ENCODE results near the gene ATXN10.

DNA sequence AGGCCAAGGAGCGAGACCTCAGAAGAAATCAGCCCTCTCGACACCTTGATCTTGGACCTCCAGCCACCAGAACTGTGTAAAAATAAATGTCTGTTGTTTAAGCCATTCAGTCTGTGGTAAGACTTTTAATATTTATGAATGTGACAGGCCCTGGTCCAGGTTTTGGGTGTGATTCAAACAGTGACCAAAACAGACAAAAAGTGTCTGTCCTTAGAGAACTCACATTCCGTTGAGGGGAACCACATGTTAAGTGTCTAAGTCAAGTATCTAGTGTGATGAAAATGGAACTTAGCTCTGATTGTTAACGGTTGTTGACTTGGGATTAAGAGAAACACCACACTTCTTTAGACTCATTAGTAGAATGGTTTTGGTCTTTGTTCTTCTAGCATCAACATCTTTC lies 22.2 kb downstream of the ATXN10 start:
- TF ChIP-seq EZH2 (IDR thresholded peaks at IDR 0.05; ENCODE audit: low read depth, unreplicated experiment): no peak
- TF ChIP-seq, protein P1, sequence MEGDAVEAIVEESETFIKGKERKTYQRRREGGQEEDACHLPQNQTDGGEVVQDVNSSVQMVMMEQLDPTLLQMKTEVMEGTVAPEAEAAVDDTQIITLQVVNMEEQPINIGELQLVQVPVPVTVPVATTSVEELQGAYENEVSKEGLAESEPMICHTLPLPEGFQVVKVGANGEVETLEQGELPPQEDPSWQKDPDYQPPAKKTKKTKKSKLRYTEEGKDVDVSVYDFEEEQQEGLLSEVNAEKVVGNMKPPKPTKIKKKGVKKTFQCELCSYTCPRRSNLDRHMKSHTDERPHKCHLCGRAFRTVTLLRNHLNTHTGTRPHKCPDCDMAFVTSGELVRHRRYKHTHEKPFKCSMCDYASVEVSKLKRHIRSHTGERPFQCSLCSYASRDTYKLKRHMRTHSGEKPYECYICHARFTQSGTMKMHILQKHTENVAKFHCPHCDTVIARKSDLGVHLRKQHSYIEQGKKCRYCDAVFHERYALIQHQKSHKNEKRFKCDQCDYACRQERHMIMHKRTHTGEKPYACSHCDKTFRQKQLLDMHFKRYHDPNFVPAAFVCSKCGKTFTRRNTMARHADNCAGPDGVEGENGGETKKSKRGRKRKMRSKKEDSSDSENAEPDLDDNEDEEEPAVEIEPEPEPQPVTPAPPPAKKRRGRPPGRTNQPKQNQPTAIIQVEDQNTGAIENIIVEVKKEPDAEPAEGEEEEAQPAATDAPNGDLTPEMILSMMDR (conservative IDR thresholded peaks at IDR 0.05; ENCODE audit: low read depth in 2 of 2): no peak
- no peak for TF ChIP-seq CREB1 (CRISPR knock-in tag; IDR thresholded peaks at IDR 0.05; ENCODE audit: low read depth)
- TF ChIP-seq EZH2phosphoT487 (IDR thresholded peaks at IDR 0.05; ENCODE audit: unreplicated experiment): no peak
- TF ChIP-seq, protein P2, sequence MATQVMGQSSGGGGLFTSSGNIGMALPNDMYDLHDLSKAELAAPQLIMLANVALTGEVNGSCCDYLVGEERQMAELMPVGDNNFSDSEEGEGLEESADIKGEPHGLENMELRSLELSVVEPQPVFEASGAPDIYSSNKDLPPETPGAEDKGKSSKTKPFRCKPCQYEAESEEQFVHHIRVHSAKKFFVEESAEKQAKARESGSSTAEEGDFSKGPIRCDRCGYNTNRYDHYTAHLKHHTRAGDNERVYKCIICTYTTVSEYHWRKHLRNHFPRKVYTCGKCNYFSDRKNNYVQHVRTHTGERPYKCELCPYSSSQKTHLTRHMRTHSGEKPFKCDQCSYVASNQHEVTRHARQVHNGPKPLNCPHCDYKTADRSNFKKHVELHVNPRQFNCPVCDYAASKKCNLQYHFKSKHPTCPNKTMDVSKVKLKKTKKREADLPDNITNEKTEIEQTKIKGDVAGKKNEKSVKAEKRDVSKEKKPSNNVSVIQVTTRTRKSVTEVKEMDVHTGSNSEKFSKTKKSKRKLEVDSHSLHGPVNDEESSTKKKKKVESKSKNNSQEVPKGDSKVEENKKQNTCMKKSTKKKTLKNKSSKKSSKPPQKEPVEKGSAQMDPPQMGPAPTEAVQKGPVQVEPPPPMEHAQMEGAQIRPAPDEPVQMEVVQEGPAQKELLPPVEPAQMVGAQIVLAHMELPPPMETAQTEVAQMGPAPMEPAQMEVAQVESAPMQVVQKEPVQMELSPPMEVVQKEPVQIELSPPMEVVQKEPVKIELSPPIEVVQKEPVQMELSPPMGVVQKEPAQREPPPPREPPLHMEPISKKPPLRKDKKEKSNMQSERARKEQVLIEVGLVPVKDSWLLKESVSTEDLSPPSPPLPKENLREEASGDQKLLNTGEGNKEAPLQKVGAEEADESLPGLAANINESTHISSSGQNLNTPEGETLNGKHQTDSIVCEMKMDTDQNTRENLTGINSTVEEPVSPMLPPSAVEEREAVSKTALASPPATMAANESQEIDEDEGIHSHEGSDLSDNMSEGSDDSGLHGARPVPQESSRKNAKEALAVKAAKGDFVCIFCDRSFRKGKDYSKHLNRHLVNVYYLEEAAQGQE (IDR thresholded peaks at IDR 0.05; ENCODE audit: unreplicated experiment): no peak
- no peak for TF ChIP-seq POLR2AphosphoS5 (IDR thresholded peaks at IDR 0.05; ENCODE audit: low read depth)
- no peak for TF ChIP-seq STAT1 (IDR thresholded peaks at IDR 0.05; ENCODE audit: unreplicated experiment)

All from GM23338 (cell line).